ENCODE measurements around the gene TSNAX.

- TF ChIP-seq CTCF (optimal IDR thresholded peaks at IDR 0.05 in 1 of 3, IDR thresholded peaks at IDR 0.05 in 1 of 3, conservative IDR thresholded peaks at IDR 0.05 in 1 of 3; ENCODE audit: extremely low read depth in 1 of 3, insufficient read depth in 2 of 3, low read length in 3 of 3) (no peak), EZH2 (IDR thresholded peaks at IDR 0.05; ENCODE audit: low read length) (no peak)
These were observed 28.9 kb downstream of the TSNAX start for GRCh38 chr1:231557411-231557810.
